Cardiac muscle cell (in vitro differentiated cells and primary cell): Measurements from ENCODE around the gene SCYGR6. TPM values are rescaled to one million over a fixed set of nuclear protein-coding genes. Genes with fewer than 3 reads are reported as not detected.

Experiments
- DNase-seq, 2 donors: peaks; one replicate each; pipeline versions ENCODE4 v3.0.0 to v3.0.0-alpha.2; 2010 to 2017; ENCODE audit warnings: low read depth in 1 of 2, low spot score in 1 of 2
- H3K27ac ChIP-seq: fragments of 200-600 bp; sonication (generic); 2 replicates; pipeline ENCODE4 v1.5.1; 2016
- H3K27me3 ChIP-seq: fragments of 200-600 bp; sonication (generic); 2 replicates; pipeline ENCODE4 v1.6.0; 2016; ENCODE audit warnings: control low read depth
- H3K36me3 ChIP-seq: fragments of 200-600 bp; sonication (generic); 2 replicates; pipeline ENCODE4 v1.5.1; 2016; ENCODE audit warnings: control low read depth
- H3K4me1 ChIP-seq: fragments of 200-600 bp; sonication (generic); 2 replicates; pipeline ENCODE4 v1.8.1; 2017; ENCODE audit warnings: low read depth, mild to moderate bottlenecking, mixed run types
- H3K4me3 ChIP-seq: fragments of 200-600 bp; sonication (generic); 2 replicates; pipeline ENCODE4 v1.5.1; 2016; ENCODE audit warnings: mild to moderate bottlenecking
- H3K9me3 ChIP-seq: fragments of 200-600 bp; sonication (generic); 2 replicates; pipeline ENCODE4 v1.5.1; 2017; ENCODE audit warnings: low read depth, mild to moderate bottlenecking, control low read depth
- CTCF ChIP-seq: IDR thresholded peaks from 2 replicates; pipeline ENCODE4 v1.5.1; 2012; ENCODE audit warnings: low read depth, mild to moderate bottlenecking, low read length
- polyA plus RNA-seq: library from polyadenylated mRNA; unstranded; fragments of >200 nt; fragmentation: Nextera tagmentation; extraction: Ambion mirVana; gene quantifications from 2 replicates; pipeline ENCODE4 v1.2.1, GENCODE V29; 2016
- total RNA-seq: library from RNA; depleted of rRNA; stranded (reverse); fragments of >200 nt; gene quantifications from 2 replicates; pipeline ENCODE4 v1.2.3, GENCODE V29; 2016

The SCYGR6 gene
- total and polyA plus RNA-seq, 2 experiments from 2014 or later: not detected

GRCh38 chr2:227717687-227718567, 6.6 kb downstream of the SCYGR6 start, which contains the start of gene SLC19A3:
Gene SLC19A3, minus strand, starts transcription at chr2:227718028. Its CDS starts 15,710 bp downstream, at chr2:227702318.
- TF ChIP-seq CTCF: peak; percentile 4
- Histone ChIP-seq H3K4me1 (no peaks in the 10 kb centered on the region), H3K36me3 (no peaks in the 10 kb centered on the region), H3K27me3 (peaks cover 10% of the 10 kb centered on the region), H3K4me3 (peak within 1 kb of the TSS; percentile 31), H3K27ac (no peak within 1 kb of the TSS), H3K9me3 (no peaks in the 10 kb centered on the region)
- DNase-seq: peak; percentile 80 to 98

GRCh38 chr2:227716501-227716900, 8.1 kb downstream of the SCYGR6 start:
- Histone ChIP-seq H3K4me1 (no peaks in the 10 kb centered on the region), H3K9me3 (no peaks in the 10 kb centered on the region), H3K36me3 (no peaks in the 10 kb centered on the region), H3K27ac (no peak overlapping the region), H3K27me3 (peaks cover 10% of the 10 kb centered on the region), H3K4me3 (no peak overlapping the region)
- TF ChIP-seq CTCF: no peak
- no peak for DNase-seq

GRCh38 chr2:227713291-227713690, 11.3 kb downstream of the SCYGR6 start:
- no peak overlapping the region for H3K27ac ChIP-seq
- no peak overlapping the region for H3K4me3 ChIP-seq
- H3K27me3 ChIP-seq: peaks cover 10% of the 10 kb centered on the region
- H3K9me3 ChIP-seq: no peaks in the 10 kb centered on the region
- DNase-seq: peak in 1 of 2 donors; percentile 32
- H3K4me1 ChIP-seq: no peaks in the 10 kb centered on the region
- TF ChIP-seq CTCF: no peak
- no peaks in the 10 kb centered on the region for H3K36me3 ChIP-seq

- no peak for DNase-seq
- Histone ChIP-seq H3K9me3 (no peaks in the 10 kb centered on the region), H3K4me3 (no peak overlapping the region), H3K27me3 (no peaks in the 10 kb centered on the region), H3K27ac (no peak overlapping the region), H3K36me3 (no peaks in the 10 kb centered on the region), H3K4me1 (no peaks in the 10 kb centered on the region)
- TF ChIP-seq CTCF: no peak
Observed at GRCh38 chr2:227710986-227711385, 13.6 kb downstream of the SCYGR6 start.

GRCh38 chr2:227707390-227707789, 17.2 kb downstream of the SCYGR6 start:
- no peak overlapping the region for H3K4me3 ChIP-seq
- H3K9me3 ChIP-seq: no peaks in the 10 kb centered on the region
- TF ChIP-seq CTCF: no peak
- DNase-seq: no peak
- H3K36me3 ChIP-seq: no peaks in the 10 kb centered on the region
- no peaks in the 10 kb centered on the region for H3K4me1 ChIP-seq
- H3K27ac ChIP-seq: no peak overlapping the region
- H3K27me3 ChIP-seq: no peaks in the 10 kb centered on the region
